HG03103 (cell line): ENCODE data around the gene AGFG1.
"Not testable (repeated sequence)": the region's sequence is repeated elsewhere in the genome, so short reads cannot be mapped to it uniquely, and the experiment has no call there.

Experiments
- ATAC-seq: cut with Tn5 transposase; IDR thresholded peaks from one replicate; pipeline ENCODE4 v1.9.1; 2021; ENCODE audit warnings: low read depth; ENCODE audit not compliant: unreplicated experiment

Gene AGFG1

GRCh38 chr2:227528803-227529202 is 56.8 kb downstream of the AGFG1 start:
- ATAC-seq: no peak

- no peak for ATAC-seq
Observed at GRCh38 chr2:227529871-227530270, 57.9 kb downstream of the AGFG1 start.

- ATAC-seq: peak; percentile 89
Observed at GRCh38 chr2:227534714-227535113, 62.8 kb downstream of the AGFG1 start.

- ATAC-seq: no peak
Observed at GRCh38 chr2:227536445-227536844, 64.5 kb downstream of the AGFG1 start.

GRCh38 chr2:227539465-227539956 is 67.6 kb downstream of the AGFG1 start:
- no peak for ATAC-seq

GRCh38 chr2:227540352-227540751 is 68.4 kb downstream of the AGFG1 start:
- not testable (repeated sequence) for ATAC-seq

GRCh38 chr2:227545990-227546389 is 74.0 kb downstream of the AGFG1 start:
- ATAC-seq: no peak

- ATAC-seq: no peak
Observed at GRCh38 chr2:227551836-227552235, 79.9 kb downstream of the AGFG1 start.

GRCh38 chr2:227562581-227562980 is 90.6 kb downstream of the AGFG1 start:
- ATAC-seq: no peak

- no peak for ATAC-seq
Observed at GRCh38 chr2:227565080-227565479, 93.1 kb downstream of the AGFG1 start.

GRCh38 chr2:227566012-227566411 is 94.1 kb downstream of the AGFG1 start:
- no peak for ATAC-seq

- no peak for ATAC-seq
Observed at GRCh38 chr2:227568852-227569169, 96.9 kb downstream of the AGFG1 start.

GRCh38 chr2:227570615-227571014 is 98.7 kb downstream of the AGFG1 start:
- no peak for ATAC-seq

- ATAC-seq: no peak
Observed at GRCh38 chr2:227576110-227576509, 104.2 kb downstream of the AGFG1 start.

GRCh38 chr2:227576812-227577211 is 104.9 kb downstream of the AGFG1 start:
- no peak for ATAC-seq

- ATAC-seq: no peak
Observed at GRCh38 chr2:227577555-227577954, 105.6 kb downstream of the AGFG1 start.

GRCh38 chr2:227578642-227579041 is 106.7 kb downstream of the AGFG1 start:
- no peak for ATAC-seq

- no peak for ATAC-seq
Observed at GRCh38 chr2:227579791-227580190, 107.8 kb downstream of the AGFG1 start.

- no peak for ATAC-seq
Observed at GRCh38 chr2:227582369-227582768, 110.4 kb downstream of the AGFG1 start.

- no peak for ATAC-seq
Observed at GRCh38 chr2:227592694-227593387, 120.9 kb downstream of the AGFG1 start.

- no peak for ATAC-seq
Observed at GRCh38 chr2:227595797-227596196, 123.8 kb downstream of the AGFG1 start.

GRCh38 chr2:227597036-227597435 is 125.1 kb downstream of the AGFG1 start:
- no peak for ATAC-seq

- ATAC-seq: no peak
Observed at GRCh38 chr2:227597998-227598397, 126.0 kb downstream of the AGFG1 start.
